ENCODE results near the gene ABCA13.

DNA sequence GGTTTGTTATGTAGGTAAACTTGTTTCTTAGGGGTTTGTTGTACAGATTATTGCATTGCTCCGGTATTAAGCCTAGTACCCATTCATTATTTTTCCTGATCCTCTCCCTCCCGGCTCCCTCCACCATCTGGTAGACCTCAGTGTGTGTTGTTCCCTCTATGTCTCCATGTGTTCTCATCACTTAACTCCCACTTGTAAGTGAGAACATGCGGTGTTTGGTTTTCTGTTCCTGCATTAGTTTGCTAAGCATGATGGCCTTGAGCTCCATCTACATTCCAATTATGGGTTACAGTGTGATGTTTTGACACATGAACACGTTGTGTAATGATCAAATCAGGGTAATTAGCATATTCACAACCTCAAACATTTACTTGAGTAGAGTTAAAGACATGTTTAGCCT, 237.5 kb downstream of the ABCA13 start:
- TF ChIP-seq POLR2AphosphoS5 (IDR thresholded peaks at IDR 0.05; ENCODE audit: low read depth, low read length) (no peak), POLR2A (IDR thresholded peaks at IDR 0.05; ENCODE audit: low read depth, low read length) (no peak), TAF1 (IDR thresholded peaks at IDR 0.05; ENCODE audit: borderline replicate concordance, low read depth, low read length) (no peak)

Measured in GM12892 (cell line).